ENCODE results near the gene LPAR2.

Gene LPAR2

DNA sequence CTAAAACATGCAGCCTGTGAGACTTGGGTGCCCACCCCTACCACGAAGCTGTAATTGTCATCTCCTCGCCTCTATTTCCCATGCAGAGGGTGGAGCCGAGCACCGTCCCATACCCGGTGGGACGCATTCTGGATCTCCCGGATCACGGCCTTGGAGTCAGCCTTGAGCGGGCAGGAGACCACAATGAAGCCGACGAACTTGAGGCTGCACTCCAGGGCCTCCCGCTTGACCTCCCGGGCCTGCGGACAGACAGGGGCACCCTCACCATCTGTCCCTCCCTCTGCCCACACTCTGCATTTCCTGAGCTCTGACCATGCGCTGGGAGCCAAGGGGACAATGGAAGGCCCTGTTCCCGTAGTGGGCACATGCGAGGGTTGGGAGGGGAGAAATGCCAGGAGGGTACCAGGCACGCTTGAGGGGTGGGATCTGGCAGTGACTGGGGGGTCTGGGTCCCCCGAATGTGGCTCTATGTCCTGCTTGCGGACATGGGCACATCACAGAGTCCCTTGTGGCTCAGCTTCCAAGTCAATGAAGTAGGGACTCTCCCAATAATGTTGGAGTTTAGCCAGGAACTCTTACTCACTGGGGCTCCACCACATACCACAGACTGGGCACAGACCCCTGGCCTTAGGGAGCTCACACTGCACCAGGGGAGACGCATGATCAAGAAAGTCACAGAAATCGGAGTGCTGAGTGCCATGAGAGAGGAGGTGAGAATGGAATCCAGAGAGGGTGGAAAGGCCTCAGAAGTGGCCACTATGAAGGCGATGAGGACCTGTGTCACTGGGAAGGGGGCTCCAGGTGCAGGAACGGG is 24.7 kb upstream of the LPAR2 start:
- TF ChIP-seq EZH2phosphoT487 (IDR thresholded peaks at IDR 0.05; ENCODE audit: borderline replicate concordance) (no peak), CTCF (conservative IDR thresholded peaks at IDR 0.05; ENCODE audit: low read length) (no peak)

DNA sequence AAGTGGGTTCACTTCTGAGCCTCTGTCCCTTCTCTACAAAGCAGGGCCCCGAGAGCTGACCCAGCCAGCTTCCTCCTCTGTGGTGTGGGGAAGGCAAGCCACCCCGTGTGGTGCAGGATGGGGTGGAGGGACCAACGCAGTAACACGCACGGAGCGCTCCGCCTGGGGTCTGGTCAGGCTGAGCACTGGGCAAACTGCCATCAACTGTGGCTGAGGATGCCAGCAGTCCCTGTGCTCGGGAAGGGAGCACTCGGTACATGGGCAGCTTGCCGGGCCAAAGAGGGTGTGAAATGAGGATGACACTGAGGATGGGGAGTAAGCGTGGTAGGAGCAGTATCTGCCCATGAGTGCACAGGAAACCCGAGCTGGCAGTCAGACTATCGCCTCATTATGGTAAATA is 23.1 kb upstream of the LPAR2 start:
- Histone ChIP-seq H3K79me2 (ENCODE audit: insufficient read depth, low read length) (no peaks in the 10 kb centered on the region), H3K4me3 (ENCODE audit: low read length, poor library complexity, severe bottlenecking) (no peak overlapping the region), H3K36me3 (ENCODE audit: insufficient read depth, low read length) (peaks cover 70% of the 10 kb centered on the region; the same call in 1 of the 2 replicates), H3K9me2 (replicated peaks; ENCODE audit: low read depth, low read length) (no peaks in the 10 kb centered on the region), H4K20me1 (ENCODE audit: insufficient read depth, low read length, poor library complexity, severe bottlenecking) (no peaks in the 10 kb centered on the region), H3K27me3 (ENCODE audit: insufficient read depth, low read length, poor library complexity, severe bottlenecking) (no peaks in the 10 kb centered on the region), H3K9ac (ENCODE audit: low read depth, low read length, poor library complexity, severe bottlenecking) (no peak overlapping the region), H3K9me3 (ENCODE audit: insufficient read depth, low read depth, low read length) (no peaks in the 10 kb centered on the region), H3K4me2 (ENCODE audit: low read depth, low read length, poor library complexity, severe bottlenecking) (no peak overlapping the region), H3F3A (ENCODE audit: low read depth) (no peaks in the 10 kb centered on the region), H2AFZ (ENCODE audit: low read length) (no peak overlapping the region), H3K4me1 (ENCODE audit: insufficient read depth, low read length, poor library complexity, severe bottlenecking) (no peaks in the 10 kb centered on the region)
- TF ChIP-seq EZH2phosphoT487 (IDR thresholded peaks at IDR 0.05; ENCODE audit: borderline replicate concordance) (no peak), CTCF (conservative IDR thresholded peaks at IDR 0.05; ENCODE audit: low read length) (no peak)

More for the DNA sequence above, 24.7 kb upstream of the LPAR2 start:
- Histone ChIP-seq H3K9me2 (replicated peaks; ENCODE audit: low read depth, low read length) (no peaks in the 10 kb centered on the region), H3K4me1 (ENCODE audit: insufficient read depth, low read length, poor library complexity, severe bottlenecking) (no peaks in the 10 kb centered on the region), H3F3A (ENCODE audit: low read depth) (no peaks in the 10 kb centered on the region), H3K4me3 (ENCODE audit: low read length, poor library complexity, severe bottlenecking) (no peak overlapping the region), H3K9me3 (ENCODE audit: insufficient read depth, low read depth, low read length) (no peaks in the 10 kb centered on the region), H4K20me1 (ENCODE audit: insufficient read depth, low read length, poor library complexity, severe bottlenecking) (no peaks in the 10 kb centered on the region), H3K27me3 (ENCODE audit: insufficient read depth, low read length, poor library complexity, severe bottlenecking) (no peaks in the 10 kb centered on the region), H3K79me2 (ENCODE audit: insufficient read depth, low read length) (no peaks in the 10 kb centered on the region), H3K4me2 (ENCODE audit: low read depth, low read length, poor library complexity, severe bottlenecking) (no peak overlapping the region), H3K9ac (ENCODE audit: low read depth, low read length, poor library complexity, severe bottlenecking) (no peak overlapping the region), H2AFZ (ENCODE audit: low read length) (no peak overlapping the region), H3K36me3 (ENCODE audit: insufficient read depth, low read length) (peaks cover 71% of the 10 kb centered on the region; the same call in 1 of the 2 replicates)

DNA sequence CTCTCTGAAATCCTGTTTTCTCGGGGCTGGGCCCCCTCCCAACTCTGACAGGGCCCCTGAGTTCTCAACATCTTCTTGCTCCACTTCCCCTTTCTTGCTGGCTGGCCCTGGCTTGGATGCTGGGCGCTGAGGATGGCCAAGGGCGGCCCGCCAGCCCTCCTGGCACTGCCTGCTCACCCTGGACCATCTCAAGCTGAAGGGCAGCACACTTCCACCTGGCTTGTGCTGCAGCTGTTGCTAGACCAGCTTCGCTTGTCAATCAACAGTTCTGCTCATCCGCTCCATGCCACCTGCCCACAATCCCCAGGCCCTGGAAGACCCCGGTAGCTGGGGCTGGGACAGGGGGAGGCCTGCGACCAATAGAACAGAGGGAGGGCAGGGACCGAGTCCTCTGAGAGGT is 22.3 kb upstream of the LPAR2 start:
- Histone ChIP-seq H4K20me1 (ENCODE audit: insufficient read depth, low read length, poor library complexity, severe bottlenecking) (no peaks in the 10 kb centered on the region), H3K9ac (ENCODE audit: low read depth, low read length, poor library complexity, severe bottlenecking) (no peak overlapping the region), H3K9me3 (ENCODE audit: insufficient read depth, low read depth, low read length) (no peaks in the 10 kb centered on the region), H3K27me3 (ENCODE audit: insufficient read depth, low read length, poor library complexity, severe bottlenecking) (no peaks in the 10 kb centered on the region), H3K36me3 (ENCODE audit: insufficient read depth, low read length) (peaks cover 69% of the 10 kb centered on the region; the same call in 1 of the 2 replicates), H3K4me2 (ENCODE audit: low read depth, low read length, poor library complexity, severe bottlenecking) (no peak overlapping the region), H3K79me2 (ENCODE audit: insufficient read depth, low read length) (no peaks in the 10 kb centered on the region), H3K9me2 (replicated peaks; ENCODE audit: low read depth, low read length) (no peaks in the 10 kb centered on the region), H2AFZ (ENCODE audit: low read length) (no peak overlapping the region), H3F3A (ENCODE audit: low read depth) (no peaks in the 10 kb centered on the region), H3K4me1 (ENCODE audit: insufficient read depth, low read length, poor library complexity, severe bottlenecking) (no peaks in the 10 kb centered on the region), H3K4me3 (ENCODE audit: low read length, poor library complexity, severe bottlenecking) (no peak overlapping the region)
- no peak for TF ChIP-seq EZH2phosphoT487 (IDR thresholded peaks at IDR 0.05; ENCODE audit: borderline replicate concordance)
- TF ChIP-seq CTCF (conservative IDR thresholded peaks at IDR 0.05; ENCODE audit: low read length), result no peak
